ENCODE measurements around the gene TNNT2.

Gene TNNT2

GRCh38 chr1:201309416-201309815 is 68.1 kb downstream of the TNNT2 start:
- peak; percentile 2 to 21 for DNase-seq

Data from Kasumi-1 (cell line).